ENCODE measurements around the gene RC3H2. TPM values are rescaled to one million over a fixed set of nuclear protein-coding genes. Genes with fewer than 3 reads are reported as not detected.

RC3H2 gene
- total and polyA plus RNA-seq, 2 of the 8 experiments (the other 6 are each of a cell fraction or from before 2014, with no cell fraction given) = 11.2 to 38.4 TPM

GRCh38 chr9:122912964-122913673 is 8.0 kb upstream of the RC3H2 start, which contains the start of gene ZBTB6 (continued):
- TF ChIP-seq MAX (IDR thresholded peaks at IDR 0.05) (peak; percentile 65), POU5F1 (IDR thresholded peaks at IDR 0.05; ENCODE audit: low read depth, low read length) (no peak), YY1 (IDR thresholded peaks at IDR 0.05; ENCODE audit: low read depth, low read length) (0 out of 2 replicates have a peak, but pooled peaks have one; percentile 52), NANOG (IDR thresholded peaks at IDR 0.05; ENCODE audit: insufficient read depth, low read depth, low read length, poor library complexity, severe bottlenecking) (no peak), TBP (IDR thresholded peaks at IDR 0.05; ENCODE audit: low read depth, low read length) (peak; percentile 69), SRF (IDR thresholded peaks at IDR 0.05; ENCODE audit: low read depth, low read length) (no peak), BCL11A (IDR thresholded peaks at IDR 0.05; ENCODE audit: low read depth in 2 of 2, low read length in 2 of 2) (no peak), BRCA1 (IDR thresholded peaks at IDR 0.05; ENCODE audit: low read depth, low read length) (no peak), TEAD4 (IDR thresholded peaks at IDR 0.05; ENCODE audit: low read depth, low read length) (0 out of 2 replicates have a peak, but pooled peaks have one; percentile 11), RAD21 (IDR thresholded peaks at IDR 0.05 in 1 of 2, conservative IDR thresholded peaks at IDR 0.05 in 1 of 2; ENCODE audit: low read depth in 2 of 2, low read length in 2 of 2) (0 out of 4 replicates have a peak, but pooled peaks of 1 of the 2 experiments have one; percentile 10), SUZ12 (IDR thresholded peaks at IDR 0.05; ENCODE audit: low read length) (no peak), RNF2 (IDR thresholded peaks at IDR 0.05; ENCODE audit: borderline replicate concordance, low read depth, low read length, missing control alignments, poor library complexity, severe bottlenecking) (no peak), RFX5 (IDR thresholded peaks at IDR 0.05; ENCODE audit: borderline replicate concordance, low read depth, low read length) (no peak), GTF2F1 (IDR thresholded peaks at IDR 0.05; ENCODE audit: borderline replicate concordance, low read depth, low read length) (no peak), KDM4A (IDR thresholded peaks at IDR 0.05; ENCODE audit: low read depth, low read length, severe bottlenecking) (no peak)
- TF ChIP-seq, protein P1, sequence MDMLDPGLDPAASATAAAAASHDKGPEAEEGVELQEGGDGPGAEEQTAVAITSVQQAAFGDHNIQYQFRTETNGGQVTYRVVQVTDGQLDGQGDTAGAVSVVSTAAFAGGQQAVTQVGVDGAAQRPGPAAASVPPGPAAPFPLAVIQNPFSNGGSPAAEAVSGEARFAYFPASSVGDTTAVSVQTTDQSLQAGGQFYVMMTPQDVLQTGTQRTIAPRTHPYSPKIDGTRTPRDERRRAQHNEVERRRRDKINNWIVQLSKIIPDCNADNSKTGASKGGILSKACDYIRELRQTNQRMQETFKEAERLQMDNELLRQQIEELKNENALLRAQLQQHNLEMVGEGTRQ (IDR thresholded peaks at IDR 0.05; ENCODE audit: low read length) = no peak
